ENCODE data around the gene TINAGL1.

Gene TINAGL1

GRCh38 chr1:31598980-31599379, 22.7 kb downstream of the TINAGL1 start:
- no peak for TF ChIP-seq REST (IDR thresholded peaks at IDR 0.05; ENCODE audit: insufficient read depth in 1 of 2, low read depth in 2 of 2, low read length in 2 of 2)
- no peak for TF ChIP-seq FOXP2 (optimal IDR thresholded peaks at IDR 0.05; ENCODE audit: borderline replicate concordance, extremely low read depth, extremely low read length, insufficient read depth)
- TF ChIP-seq POLR2AphosphoS5 (IDR thresholded peaks at IDR 0.05; ENCODE audit: low read depth, low read length): no peak
- no peak for TF ChIP-seq TAF1 (IDR thresholded peaks at IDR 0.05; ENCODE audit: borderline replicate concordance, insufficient read depth, low read length)
- TF ChIP-seq SIN3A (IDR thresholded peaks at IDR 0.05; ENCODE audit: borderline replicate concordance, insufficient read depth, low read length): no peak

DNA sequence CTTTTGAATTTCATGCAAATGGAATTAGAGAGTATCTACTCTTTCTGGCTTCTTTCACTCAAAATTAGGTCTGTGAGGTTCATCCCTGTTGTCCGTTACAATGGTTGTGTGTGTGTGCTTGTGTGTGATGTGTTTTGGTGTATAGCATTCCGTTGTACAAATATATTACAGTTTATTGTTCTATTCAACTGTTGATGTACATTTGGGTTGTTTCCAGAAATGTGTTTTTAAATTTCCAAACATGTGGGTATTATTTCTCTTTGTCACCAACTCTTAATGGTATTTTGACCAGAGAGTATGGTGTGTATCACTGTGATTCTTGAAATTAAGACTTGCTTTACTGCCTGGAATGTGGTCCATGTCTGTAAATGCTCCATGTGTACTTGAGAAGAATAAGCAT, 24.3 kb downstream of the TINAGL1 start:
- no peak for TF ChIP-seq REST (IDR thresholded peaks at IDR 0.05; ENCODE audit: insufficient read depth in 1 of 2, low read depth in 2 of 2, low read length in 2 of 2)
- TF ChIP-seq SIN3A (IDR thresholded peaks at IDR 0.05; ENCODE audit: borderline replicate concordance, insufficient read depth, low read length): no peak
- TF ChIP-seq FOXP2 (optimal IDR thresholded peaks at IDR 0.05; ENCODE audit: borderline replicate concordance, extremely low read depth, extremely low read length, insufficient read depth): no peak
- TF ChIP-seq TAF1 (IDR thresholded peaks at IDR 0.05; ENCODE audit: borderline replicate concordance, insufficient read depth, low read length): no peak
- no peak for TF ChIP-seq POLR2AphosphoS5 (IDR thresholded peaks at IDR 0.05; ENCODE audit: low read depth, low read length)

DNA sequence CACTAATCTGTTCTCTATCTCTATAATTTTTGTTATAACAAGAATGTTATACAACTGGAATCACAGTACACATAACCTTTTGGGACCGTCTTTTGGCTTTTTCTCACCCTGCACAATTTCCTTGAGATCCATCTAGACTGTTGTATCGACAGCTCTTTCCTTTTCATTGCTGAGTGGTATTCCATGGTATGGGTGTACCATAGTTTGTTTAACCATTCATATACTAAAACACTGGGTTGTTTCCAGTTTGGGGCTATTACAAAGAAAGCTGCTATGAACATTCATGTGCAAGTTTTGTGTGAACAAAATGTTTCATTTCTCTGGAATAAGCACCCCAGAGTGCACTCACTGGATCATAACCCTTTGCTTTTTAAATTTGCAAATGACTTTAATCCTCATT, 25.8 kb downstream of the TINAGL1 start:
- TF ChIP-seq FOXP2 (optimal IDR thresholded peaks at IDR 0.05; ENCODE audit: borderline replicate concordance, extremely low read depth, extremely low read length, insufficient read depth) (no peak), TAF1 (IDR thresholded peaks at IDR 0.05; ENCODE audit: borderline replicate concordance, insufficient read depth, low read length) (no peak), SIN3A (IDR thresholded peaks at IDR 0.05; ENCODE audit: borderline replicate concordance, insufficient read depth, low read length) (no peak)

- TF ChIP-seq TAF1 (IDR thresholded peaks at IDR 0.05; ENCODE audit: borderline replicate concordance, insufficient read depth, low read length): no peak
- no peak for TF ChIP-seq REST (IDR thresholded peaks at IDR 0.05; ENCODE audit: insufficient read depth in 1 of 2, low read depth in 2 of 2, low read length in 2 of 2)
- TF ChIP-seq POLR2AphosphoS5 (IDR thresholded peaks at IDR 0.05; ENCODE audit: low read depth, low read length): no peak
- TF ChIP-seq SIN3A (IDR thresholded peaks at IDR 0.05; ENCODE audit: borderline replicate concordance, insufficient read depth, low read length): no peak
- no peak for TF ChIP-seq FOXP2 (optimal IDR thresholded peaks at IDR 0.05; ENCODE audit: borderline replicate concordance, extremely low read depth, extremely low read length, insufficient read depth)
Measured at GRCh38 chr1:31605908-31606427, 29.7 kb downstream of the TINAGL1 start.

DNA sequence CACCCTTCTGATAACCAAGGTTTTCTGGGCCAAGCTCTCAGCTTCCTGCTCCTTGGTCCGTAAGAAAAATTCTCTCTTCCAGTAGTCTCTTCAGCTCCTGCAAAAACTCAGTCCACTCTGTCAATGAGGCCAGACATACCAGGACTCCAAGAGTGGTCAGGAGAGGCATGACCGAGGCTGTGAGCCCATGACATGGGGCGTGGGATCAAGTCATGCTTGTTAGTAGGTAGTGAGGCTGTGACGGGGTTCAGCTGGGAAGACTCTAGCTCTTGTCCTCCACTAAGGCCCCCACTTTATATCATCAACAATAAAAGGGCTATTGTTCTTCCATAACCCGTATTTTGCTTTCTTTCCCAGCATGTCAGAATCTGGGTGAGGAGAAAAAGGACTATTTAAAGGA, 31.0 kb downstream of the TINAGL1 start:
- no peak for TF ChIP-seq SIN3A (IDR thresholded peaks at IDR 0.05; ENCODE audit: borderline replicate concordance, insufficient read depth, low read length)
- TF ChIP-seq TAF1 (IDR thresholded peaks at IDR 0.05; ENCODE audit: borderline replicate concordance, insufficient read depth, low read length): no peak
- no peak for TF ChIP-seq POLR2AphosphoS5 (IDR thresholded peaks at IDR 0.05; ENCODE audit: low read depth, low read length)

DNA sequence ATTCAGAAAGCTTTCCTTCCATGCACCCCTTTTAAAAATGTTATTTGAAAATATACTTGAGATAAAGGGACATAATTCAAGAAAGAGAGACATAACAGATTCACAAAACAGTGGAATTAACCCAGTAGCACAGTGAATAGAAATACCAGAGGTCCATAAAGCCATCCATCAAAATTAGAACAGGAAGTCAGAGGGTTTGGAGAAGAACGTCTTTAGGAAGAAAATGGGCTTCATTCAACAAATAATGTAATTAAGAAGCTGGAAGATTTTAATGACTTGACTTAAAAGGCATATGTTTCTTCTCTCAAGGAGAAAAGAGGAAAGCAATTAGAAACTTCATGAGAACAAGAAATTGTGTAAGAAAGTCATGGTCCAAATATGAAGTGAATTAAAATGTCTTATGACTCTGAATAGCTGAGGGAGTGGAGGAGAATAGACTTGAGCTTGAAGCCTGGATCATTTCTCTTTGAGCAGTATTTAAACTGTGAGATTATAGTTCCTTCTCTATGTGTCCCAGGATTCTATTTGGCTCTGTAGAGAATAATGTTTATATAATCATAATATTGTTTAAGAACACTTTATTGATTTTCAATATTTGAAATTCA, 33.3 kb downstream of the TINAGL1 start:
- TF ChIP-seq FOXP2 (optimal IDR thresholded peaks at IDR 0.05; ENCODE audit: borderline replicate concordance, extremely low read depth, extremely low read length, insufficient read depth): no peak
- TF ChIP-seq TAF1 (IDR thresholded peaks at IDR 0.05; ENCODE audit: borderline replicate concordance, insufficient read depth, low read length): no peak
- TF ChIP-seq REST (IDR thresholded peaks at IDR 0.05; ENCODE audit: insufficient read depth in 1 of 2, low read depth in 2 of 2, low read length in 2 of 2): no peak
- no peak for TF ChIP-seq SIN3A (IDR thresholded peaks at IDR 0.05; ENCODE audit: borderline replicate concordance, insufficient read depth, low read length)
- TF ChIP-seq POLR2AphosphoS5 (IDR thresholded peaks at IDR 0.05; ENCODE audit: low read depth, low read length): no peak
